ENCODE results near the gene PXDN.

- TF ChIP-seq, protein P1, sequence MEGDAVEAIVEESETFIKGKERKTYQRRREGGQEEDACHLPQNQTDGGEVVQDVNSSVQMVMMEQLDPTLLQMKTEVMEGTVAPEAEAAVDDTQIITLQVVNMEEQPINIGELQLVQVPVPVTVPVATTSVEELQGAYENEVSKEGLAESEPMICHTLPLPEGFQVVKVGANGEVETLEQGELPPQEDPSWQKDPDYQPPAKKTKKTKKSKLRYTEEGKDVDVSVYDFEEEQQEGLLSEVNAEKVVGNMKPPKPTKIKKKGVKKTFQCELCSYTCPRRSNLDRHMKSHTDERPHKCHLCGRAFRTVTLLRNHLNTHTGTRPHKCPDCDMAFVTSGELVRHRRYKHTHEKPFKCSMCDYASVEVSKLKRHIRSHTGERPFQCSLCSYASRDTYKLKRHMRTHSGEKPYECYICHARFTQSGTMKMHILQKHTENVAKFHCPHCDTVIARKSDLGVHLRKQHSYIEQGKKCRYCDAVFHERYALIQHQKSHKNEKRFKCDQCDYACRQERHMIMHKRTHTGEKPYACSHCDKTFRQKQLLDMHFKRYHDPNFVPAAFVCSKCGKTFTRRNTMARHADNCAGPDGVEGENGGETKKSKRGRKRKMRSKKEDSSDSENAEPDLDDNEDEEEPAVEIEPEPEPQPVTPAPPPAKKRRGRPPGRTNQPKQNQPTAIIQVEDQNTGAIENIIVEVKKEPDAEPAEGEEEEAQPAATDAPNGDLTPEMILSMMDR (IDR thresholded peaks at IDR 0.05), result no peak
- TF ChIP-seq EZH2 (IDR thresholded peaks at IDR 0.05; ENCODE audit: borderline replicate concordance, insufficient read depth, low read depth, low read length, poor library complexity, severe bottlenecking), result no peak
These were observed 47.8 kb downstream of the PXDN start for GRCh38 chr2:1696472-1696871.
